OCI-M2 (cell line): ENCODE results near the gene ITLN1.
"Not testable (repeated sequence)": the region's sequence is repeated elsewhere in the genome, so short reads cannot be mapped to it uniquely, and the experiment has no call there.

Source experiments
- DNase-seq: peaks from one replicate; lab custom pipeline; 2025; ENCODE audit not compliant: unreplicated experiment; lab: John Stamatoyannopoulos, UW

The ITLN1 gene

GRCh38 chr1:160883581-160884513 lies 1.1 kb downstream of the ITLN1 start:
- DNase-seq, result no peak

GRCh38 chr1:160882582-160882981 lies 2.4 kb downstream of the ITLN1 start:
- DNase-seq, result no peak

GRCh38 chr1:160881264-160881663 lies 3.7 kb downstream of the ITLN1 start:
- not testable (repeated sequence) for DNase-seq

GRCh38 chr1:160880216-160880615 lies 4.8 kb downstream of the ITLN1 start:
- DNase-seq, result no peak

- DNase-seq, result no peak
Observed at GRCh38 chr1:160879056-160879455, 5.9 kb downstream of the ITLN1 start.

- DNase-seq, result no peak
Observed at GRCh38 chr1:160877221-160877620, 7.8 kb downstream of the ITLN1 start.

GRCh38 chr1:160876311-160876710 lies 8.7 kb downstream of the ITLN1 start:
- DNase-seq, result no peak

GRCh38 chr1:160875591-160875990 lies 9.4 kb downstream of the ITLN1 start:
- DNase-seq, result not testable (repeated sequence)

- DNase-seq, result no peak
Observed at GRCh38 chr1:160874935-160875334, 10.0 kb downstream of the ITLN1 start.

GRCh38 chr1:160868141-160868540 lies 16.8 kb downstream of the ITLN1 start:
- no peak for DNase-seq

GRCh38 chr1:160867651-160868050 lies 17.3 kb downstream of the ITLN1 start:
- DNase-seq, result not testable (repeated sequence)

GRCh38 chr1:160866695-160867260 lies 18.2 kb downstream of the ITLN1 start:
- no peak for DNase-seq

- DNase-seq, result no peak
Observed at GRCh38 chr1:160866001-160866694, 18.8 kb downstream of the ITLN1 start.

GRCh38 chr1:160865337-160865736 lies 19.6 kb downstream of the ITLN1 start:
- no peak for DNase-seq

- DNase-seq, result no peak
Observed at GRCh38 chr1:160864173-160864572, 20.8 kb downstream of the ITLN1 start.

- no peak for DNase-seq
Observed at GRCh38 chr1:160863774-160864131, 21.2 kb downstream of the ITLN1 start.

- no peak for DNase-seq
Observed at GRCh38 chr1:160863061-160863773, 21.8 kb downstream of the ITLN1 start.

GRCh38 chr1:160862203-160863060 lies 22.5 kb downstream of the ITLN1 start, which contains the start of gene CD244:
TSS of gene CD244 (minus strand) at chr1:160862887. CDS start at chr1:160862677, 210 bp downstream.
- DNase-seq, result peak; percentile 26

- no peak for DNase-seq
Observed at GRCh38 chr1:160860840-160861505, 24.0 kb downstream of the ITLN1 start.

- DNase-seq, result no peak
Observed at GRCh38 chr1:160859166-160859565, 25.8 kb downstream of the ITLN1 start.
